PC-3 (cell line): ENCODE measurements around the gene MGARP.

Experiments
- EZH2 ChIP-seq: fragments of 300-600 bp; sonication (generic); IDR thresholded peaks from one replicate; pipeline ENCODE4 v1.6.1; 2017; ENCODE audit warnings: antibody characterized with exemption, mild to moderate bottlenecking, low read length; ENCODE audit not compliant: unreplicated experiment
- TF ChIP-seq, protein P1 (sequence below): fragments of 300-600 bp; sonication (generic); conservative IDR thresholded peaks from 2 replicates; pipeline ENCODE4 v1.5.1; 2017; ENCODE audit warnings: antibody characterized with exemption, low read depth, mild to moderate bottlenecking, low read length

- TF ChIP-seq, protein P1, sequence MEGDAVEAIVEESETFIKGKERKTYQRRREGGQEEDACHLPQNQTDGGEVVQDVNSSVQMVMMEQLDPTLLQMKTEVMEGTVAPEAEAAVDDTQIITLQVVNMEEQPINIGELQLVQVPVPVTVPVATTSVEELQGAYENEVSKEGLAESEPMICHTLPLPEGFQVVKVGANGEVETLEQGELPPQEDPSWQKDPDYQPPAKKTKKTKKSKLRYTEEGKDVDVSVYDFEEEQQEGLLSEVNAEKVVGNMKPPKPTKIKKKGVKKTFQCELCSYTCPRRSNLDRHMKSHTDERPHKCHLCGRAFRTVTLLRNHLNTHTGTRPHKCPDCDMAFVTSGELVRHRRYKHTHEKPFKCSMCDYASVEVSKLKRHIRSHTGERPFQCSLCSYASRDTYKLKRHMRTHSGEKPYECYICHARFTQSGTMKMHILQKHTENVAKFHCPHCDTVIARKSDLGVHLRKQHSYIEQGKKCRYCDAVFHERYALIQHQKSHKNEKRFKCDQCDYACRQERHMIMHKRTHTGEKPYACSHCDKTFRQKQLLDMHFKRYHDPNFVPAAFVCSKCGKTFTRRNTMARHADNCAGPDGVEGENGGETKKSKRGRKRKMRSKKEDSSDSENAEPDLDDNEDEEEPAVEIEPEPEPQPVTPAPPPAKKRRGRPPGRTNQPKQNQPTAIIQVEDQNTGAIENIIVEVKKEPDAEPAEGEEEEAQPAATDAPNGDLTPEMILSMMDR = no peak
- no peak for TF ChIP-seq EZH2
Observed at GRCh38 chr4:139314047-139314800, 34.2 kb upstream of the MGARP start.
